HG03565 (cell line): ENCODE measurements around the gene OR4K2.
"Not testable (repeated sequence)": the region's sequence is repeated elsewhere in the genome, so short reads cannot be mapped to it uniquely, and the experiment has no call there.

ENCODE experiments used
- ATAC-seq: cut with Tn5 transposase; IDR thresholded peaks from one replicate; pipeline ENCODE4 v1.9.1; 2021; ENCODE audit warnings: mild to moderate bottlenecking, moderate library complexity; ENCODE audit not compliant: unreplicated experiment

The OR4K2 gene, protein sequence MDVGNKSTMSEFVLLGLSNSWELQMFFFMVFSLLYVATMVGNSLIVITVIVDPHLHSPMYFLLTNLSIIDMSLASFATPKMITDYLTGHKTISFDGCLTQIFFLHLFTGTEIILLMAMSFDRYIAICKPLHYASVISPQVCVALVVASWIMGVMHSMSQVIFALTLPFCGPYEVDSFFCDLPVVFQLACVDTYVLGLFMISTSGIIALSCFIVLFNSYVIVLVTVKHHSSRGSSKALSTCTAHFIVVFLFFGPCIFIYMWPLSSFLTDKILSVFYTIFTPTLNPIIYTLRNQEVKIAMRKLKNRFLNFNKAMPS

DNA sequence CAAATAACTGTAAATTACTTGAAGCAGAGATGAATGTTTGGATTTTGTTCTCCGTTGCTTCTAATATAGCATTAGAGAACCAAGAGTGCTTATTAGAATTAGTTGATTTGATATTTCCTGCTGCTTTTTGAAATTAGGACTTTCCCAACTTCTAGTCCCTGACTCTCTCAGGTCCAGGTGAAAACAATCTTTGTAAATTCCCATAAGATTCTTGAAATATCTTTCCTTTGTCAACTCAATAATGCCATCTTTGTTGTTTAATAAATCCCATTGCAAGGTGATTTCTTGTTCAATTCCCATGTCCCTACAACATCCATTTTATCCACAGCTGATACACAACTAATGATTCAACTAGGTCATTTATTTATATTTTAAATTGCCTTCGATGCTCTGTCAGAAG is at the start of gene OR4K2:
Gene OR4K2, plus strand, starts transcription at position 301 of the 400 bp plus-strand sequence. CDS start 1,126 bp downstream, outside the sequence.
- no peak for ATAC-seq

DNA sequence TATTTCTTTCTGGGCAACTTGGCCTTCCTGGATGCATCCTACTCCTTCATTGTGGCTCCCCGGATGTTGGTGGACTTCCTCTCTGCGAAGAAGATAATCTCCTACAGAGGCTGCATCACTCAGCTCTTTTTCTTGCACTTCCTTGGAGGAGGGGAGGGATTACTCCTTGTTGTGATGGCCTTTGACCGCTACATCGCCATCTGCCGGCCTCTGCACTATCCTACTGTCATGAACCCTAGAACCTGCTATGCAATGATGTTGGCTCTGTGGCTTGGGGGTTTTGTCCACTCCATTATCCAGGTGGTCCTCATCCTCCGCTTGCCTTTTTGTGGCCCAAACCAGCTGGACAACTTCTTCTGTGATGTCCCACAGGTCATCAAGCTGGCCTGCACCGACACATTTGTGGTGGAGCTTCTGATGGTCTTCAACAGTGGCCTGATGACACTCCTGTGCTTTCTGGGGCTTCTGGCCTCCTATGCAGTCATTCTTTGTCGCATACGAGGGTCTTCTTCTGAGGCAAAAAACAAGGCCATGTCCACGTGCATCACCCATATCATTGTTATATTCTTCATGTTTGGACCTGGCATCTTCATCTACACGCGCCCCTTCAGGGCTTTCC is 47.2 kb upstream of the OR4K2 start:
- not testable (repeated sequence) for ATAC-seq

DNA sequence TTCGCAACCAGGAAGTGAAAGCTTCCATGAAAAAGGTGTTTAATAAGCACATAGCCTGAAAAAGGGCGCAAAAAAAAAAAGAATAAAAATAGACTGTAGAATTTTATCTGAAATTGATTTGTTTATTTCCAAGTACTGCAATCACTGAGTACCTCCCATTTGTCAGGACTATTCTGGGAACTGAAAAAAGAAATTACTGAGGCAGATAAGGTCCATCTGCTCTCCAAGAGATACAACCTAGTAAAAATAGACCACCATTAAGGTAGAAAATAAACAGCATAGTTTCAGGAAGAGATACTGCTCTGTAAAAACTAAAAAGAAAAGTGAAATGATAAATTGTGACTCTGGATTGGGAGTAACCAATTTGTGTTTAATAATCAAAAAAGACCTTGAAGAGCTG is 46.6 kb upstream of the OR4K2 start:
- ATAC-seq = no peak

DNA sequence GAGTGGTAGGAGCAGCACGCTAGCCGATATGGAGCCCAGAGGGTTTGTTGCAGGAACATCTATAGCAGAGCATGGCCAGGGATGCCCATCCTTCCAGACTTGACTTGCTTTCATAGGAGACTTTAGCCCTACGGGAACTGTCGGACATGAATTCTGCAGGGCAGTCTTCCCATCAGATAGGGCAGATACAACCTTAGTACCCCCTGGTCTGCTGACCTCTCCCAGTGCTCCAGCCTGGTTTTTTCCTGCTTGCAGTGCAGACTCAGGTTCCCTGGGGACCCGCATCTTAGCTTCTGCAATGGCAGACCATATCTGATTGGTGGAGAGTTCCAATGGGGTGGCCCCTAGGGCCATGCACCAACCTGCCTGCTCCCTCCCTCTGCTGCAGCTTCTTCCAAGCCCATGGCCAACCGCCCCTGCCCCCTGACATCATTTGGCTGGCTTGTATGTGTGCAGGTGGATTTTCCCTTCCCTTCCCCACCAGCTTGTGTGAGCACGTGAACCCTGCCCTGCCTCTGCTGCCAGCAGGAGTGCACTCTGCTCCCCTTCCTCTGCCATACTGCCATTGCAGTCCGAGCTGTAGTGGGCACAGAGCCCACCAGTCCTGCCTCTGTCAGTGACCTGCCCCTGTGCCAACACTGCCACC is 40.6 kb upstream of the OR4K2 start:
- ATAC-seq = not testable (repeated sequence)

DNA sequence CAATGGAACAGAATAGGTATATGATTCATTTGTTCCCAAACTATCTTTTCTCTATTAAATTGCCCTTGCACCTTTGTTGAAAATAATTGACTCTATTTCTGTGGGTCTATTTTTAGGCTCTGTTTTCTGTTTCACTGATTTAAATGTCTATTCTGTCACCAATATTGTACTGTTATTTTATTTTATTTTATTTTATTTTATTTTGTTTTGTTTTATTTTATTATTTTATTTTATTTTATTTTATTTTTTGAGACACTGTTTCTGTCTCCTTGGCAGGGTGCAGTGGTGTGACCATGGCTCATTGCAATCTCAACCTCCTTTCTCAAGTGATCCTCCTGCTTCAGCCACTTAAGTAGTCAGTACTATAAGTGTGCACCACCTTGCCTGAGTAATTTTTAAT is 36.5 kb upstream of the OR4K2 start:
- no peak for ATAC-seq

DNA sequence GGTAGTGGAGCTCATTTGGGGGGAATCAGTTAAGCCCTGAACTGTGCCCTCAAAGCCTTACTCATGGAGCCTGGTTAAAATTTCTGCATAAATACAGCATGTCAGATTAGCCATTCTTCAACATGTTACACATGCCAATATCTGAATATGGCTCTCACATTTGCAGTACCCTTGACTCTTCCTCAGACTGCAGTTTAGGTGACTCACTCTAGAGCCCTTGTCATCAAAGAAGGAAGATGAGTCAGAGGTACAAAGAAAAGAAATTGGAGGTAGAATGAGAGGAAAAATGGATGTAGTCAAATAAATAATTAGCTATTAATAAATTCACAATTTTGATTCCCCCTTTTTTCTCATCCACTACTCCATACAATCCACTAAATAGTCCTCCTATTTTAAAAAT is 23.6 kb upstream of the OR4K2 start:
- no peak for ATAC-seq

DNA sequence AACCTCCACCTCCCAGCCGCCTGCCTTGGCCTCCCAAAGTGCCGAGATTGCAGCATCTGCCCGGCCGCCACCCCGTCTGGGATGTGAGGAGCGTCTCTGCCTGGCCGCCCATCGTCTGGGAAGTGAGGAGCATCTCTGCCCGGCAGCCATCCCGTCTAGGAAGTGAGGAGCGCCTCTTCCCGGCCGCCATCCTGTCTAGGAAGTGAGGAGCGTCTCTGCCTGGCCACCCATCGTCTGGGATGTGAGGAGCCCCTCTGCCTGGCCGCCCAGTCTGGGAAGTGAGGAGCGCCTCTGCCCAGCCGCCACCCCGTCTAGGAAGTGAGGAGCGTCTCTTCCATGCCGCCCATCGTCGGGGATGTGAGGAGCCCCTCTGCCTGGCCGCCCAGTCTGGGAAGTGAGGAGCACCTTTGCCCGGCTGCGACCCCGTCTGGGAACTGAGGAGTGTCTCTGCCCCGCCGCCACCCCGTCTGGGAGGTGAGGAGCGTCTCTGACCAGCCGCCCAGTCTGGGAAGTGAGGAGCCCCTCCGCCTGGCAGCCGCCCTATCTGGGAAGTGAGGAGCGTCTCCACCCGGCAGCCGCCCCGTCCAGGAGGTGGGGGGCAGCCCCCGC is 8.8 kb upstream of the OR4K2 start:
- not testable (repeated sequence) for ATAC-seq

DNA sequence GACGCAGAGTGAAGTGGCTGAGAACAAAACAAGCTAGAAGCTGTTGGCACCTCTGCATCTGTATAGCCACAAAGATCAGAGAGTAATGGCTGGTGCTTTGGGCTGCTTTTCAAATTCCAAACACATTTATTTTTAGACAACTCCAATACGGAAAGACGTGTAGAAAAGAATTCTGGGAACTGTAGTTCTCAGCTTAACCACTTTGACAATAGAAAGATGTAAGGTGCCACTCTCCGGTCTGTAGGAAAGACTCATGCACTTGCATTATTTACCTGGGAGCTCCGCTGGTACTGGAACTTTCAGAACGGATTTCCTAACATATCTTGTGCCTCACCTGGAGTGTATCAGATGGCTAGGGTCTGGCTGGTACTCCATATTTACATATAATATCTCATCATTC is 1.8 kb upstream of the OR4K2 start:
- ATAC-seq = no peak

DNA sequence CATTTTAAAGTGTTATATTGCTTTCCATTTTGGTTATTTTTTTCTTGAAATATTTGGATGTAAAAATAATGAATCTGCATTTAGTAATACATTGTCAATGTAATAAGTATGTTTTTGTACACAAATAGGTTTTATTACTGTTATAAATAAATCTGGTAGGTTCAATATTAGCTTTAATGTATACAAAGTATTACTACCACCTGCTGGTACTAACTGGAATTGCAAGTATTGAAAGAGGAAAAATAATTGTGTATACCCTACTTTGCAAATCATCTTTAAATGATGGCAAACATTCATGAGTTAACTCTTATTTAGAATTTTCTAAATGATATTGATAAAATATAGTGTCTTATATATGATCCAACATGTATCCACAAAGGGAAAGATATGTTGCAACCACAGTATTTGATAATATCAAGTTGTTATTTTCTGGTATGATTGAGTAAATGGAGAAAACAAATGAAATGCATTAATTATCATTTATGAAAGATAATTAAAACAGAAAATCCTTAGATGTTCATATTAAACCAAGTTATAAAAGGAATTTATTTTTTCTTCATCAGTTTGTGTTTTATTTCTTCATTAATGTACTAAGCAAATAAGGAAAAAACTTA is 3.2 kb downstream of the OR4K2 start:
- ATAC-seq = no peak

DNA sequence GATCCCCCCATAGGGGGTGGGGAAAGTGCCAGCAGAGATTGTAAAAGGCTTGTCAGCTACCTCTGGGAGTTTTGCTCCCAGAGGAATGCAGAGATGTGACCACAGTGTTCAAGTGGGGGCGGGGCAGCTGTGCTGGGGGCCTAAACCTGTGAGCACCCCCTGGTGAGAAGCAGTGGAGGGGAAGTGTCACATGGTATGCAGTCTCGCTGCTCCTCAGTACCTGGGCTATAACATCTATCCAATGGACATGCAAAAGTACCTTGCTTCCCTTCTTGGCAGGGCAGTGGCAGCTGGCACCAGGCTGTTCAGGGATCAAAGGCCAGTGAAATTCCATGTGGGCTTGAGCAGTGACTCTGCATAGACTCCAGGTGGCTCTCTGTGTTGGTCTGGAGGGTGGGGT is 20.3 kb downstream of the OR4K2 start:
- no peak for ATAC-seq

DNA sequence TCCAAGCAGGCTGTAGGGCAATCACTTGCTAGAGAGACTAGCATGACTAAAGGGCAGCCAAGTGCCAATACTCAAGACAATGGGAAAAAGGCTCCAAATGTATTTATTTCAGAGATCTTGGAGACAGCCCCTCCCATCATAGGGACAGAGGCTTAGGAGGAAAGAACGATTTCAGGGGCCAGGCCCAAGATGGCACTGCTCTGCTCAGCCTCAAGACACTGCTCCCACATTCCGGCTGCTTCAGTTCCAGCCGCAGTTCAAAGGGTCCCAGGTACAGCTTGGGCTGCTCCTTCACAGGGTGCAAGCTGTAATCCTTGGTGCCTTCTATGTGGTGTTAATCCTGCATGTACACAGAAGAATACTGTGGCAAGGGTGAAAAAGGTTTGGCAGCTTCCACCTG is 26.1 kb downstream of the OR4K2 start:
- no peak for ATAC-seq

DNA sequence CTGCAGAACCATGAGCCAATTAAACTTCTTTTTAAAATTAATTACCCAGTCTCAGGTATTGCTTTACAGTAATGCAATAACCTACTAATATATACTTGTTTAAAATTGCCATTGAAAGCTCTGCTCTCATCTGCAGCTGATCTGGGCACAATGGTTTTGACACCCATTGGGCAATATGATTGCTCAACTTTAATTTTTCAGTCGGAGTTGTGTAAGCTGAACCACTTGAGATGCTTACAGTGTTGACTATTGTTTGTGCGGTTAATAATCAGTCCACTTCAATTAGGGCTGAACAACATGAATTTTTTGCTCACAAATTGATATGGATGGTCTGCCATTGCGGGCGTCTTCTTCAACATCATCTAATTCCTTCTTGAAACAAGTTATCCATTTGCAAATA is 27.5 kb downstream of the OR4K2 start:
- no peak for ATAC-seq

DNA sequence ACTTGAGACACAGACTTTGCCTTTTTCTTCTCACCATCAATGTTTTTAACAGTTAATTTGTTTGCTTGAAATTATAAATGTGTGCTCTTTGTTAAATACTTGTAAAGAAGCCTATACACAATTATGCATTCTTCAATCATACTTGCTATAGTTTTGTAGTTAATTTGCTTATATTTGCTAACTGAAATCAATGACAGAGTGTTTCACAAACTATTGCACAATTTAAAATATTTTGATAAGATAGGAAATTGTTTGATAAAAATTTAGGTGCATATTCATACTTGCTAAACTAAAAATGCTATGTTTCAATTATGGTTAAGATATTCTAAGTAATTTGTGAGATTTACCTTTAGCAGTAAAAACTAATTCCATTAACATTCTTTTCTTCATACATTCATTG is 31.7 kb downstream of the OR4K2 start:
- ATAC-seq = no peak

DNA sequence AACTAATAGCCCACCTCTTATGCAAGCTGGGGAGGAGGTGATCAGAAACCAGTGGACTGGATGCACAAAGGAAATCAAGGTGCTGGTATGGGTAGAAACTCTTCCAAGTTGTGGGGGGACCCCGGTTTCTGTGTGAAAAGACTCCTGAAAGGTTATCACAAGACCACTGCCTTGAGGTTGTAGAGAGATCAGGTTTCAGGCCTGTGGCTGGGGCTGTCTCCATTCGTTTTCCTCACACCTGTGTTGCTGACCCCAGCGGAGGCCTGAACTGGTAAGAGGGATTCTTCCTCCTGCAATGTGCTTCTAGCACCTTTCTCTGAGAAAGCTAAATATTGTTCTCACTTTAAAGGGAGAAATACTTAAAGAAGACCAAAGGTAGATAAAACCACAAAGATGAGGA is 36.2 kb downstream of the OR4K2 start:
- ATAC-seq = no peak

DNA sequence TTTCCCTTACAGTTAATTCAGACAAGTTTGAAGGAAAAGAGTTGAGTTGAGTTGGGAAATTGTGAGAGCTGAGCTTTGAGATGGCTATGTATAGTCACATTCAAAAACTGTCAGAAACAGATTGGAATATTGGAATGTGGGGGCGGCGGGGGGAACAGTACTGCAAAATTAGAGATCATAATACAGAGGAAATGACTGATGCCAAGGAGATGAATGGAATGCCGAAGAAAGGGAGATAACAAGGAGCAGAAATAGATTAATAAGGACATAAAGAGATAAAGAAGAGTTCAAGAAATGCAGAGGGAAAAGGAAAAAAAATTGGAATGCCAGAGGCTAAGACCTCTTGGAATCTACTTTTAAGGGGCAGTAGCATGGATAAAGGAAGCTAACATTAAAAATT is 42.3 kb downstream of the OR4K2 start:
- ATAC-seq = no peak

DNA sequence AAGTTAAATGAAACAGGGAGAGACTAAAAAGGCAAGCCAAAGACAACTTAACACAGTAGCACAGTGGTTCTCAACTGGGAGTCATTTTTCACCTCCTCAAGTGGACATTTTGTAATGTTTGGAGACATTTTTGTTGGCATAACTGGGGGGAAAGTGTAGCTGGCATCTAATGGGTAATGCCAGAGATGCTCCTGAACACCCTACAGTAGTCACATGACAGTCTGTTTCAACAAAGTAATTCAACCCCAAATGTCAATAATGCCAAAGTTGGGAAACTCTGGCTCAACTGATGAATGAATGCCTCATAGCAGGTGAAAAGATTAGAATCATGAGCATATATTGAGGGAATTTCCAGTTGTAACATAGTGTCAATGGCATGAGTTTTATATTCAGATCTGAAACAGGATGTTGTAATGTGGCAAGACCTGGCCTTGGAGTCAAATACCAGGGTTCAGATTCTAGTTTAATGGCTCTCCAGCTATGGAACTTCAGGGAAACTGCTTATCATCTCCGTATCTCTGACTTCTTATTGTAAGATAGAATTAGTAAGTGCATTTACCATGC is 43.1 kb downstream of the OR4K2 start:
- ATAC-seq = no peak

DNA sequence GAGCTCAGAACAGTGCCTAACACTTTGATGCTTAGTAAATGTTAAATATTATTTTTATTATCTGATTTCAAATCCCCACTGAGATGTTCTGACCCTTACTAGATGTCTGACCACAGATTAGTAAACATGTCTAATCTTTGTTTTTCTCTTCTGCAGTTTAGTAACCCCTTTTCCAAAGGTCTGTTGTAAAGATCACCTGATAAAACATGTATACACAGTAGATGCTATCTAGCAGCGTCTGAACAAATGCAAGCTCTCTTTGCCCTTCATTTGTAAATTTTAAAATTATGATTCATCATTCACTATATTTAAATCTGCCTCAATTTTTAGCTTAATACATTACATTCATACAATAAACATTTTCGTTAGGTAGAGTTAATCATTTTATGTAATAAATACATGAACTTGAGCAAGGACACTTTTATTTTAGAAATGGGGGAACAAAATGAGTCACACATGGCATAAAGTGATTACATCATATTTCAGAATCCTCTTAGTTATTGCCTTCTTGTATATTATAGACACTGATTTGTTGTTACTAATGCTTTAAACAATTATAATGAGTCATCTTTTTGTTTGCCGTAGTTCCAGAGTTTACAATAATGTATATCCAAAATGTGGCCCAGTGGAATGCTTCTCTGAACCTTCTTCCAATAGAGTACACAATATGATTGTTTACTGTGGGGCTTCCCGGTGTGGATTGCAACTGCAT is 43.8 kb downstream of the OR4K2 start:
- ATAC-seq = no peak

DNA sequence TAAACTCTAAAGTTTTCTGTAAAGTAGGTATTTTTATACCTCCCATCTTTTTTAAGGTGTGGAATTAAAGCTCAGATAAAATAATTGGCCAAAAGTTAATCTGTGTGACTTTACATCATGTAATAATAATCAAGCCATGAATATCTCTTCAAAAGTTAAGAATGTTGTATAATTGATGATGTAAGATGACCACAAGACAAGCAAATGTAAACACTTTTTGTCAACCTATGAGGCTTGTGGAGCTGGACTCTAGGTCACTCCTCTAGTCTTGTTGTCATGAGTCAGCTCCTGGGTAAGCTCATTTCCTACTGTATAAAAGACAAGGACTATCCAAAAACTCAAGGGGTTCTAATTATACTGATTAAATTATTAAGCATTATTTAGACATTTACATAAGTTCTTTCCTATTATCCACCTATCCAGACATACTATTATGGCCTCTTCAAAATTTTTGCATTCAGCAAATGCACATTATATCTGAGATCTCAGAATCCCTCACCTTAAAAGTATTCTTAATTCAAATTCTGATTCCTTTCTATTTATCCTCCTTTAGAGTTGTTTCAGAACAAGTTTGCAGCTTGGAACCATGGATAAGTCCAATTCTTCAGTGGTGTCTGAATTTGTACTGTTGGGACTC is 45.2 kb downstream of the OR4K2 start, which contains the start of gene OR4K5:
Gene OR4K5, plus strand, starts transcription at position 587 of the 637 bp plus-strand sequence. Its CDS starts 0 bp downstream, at position 587.
- no peak for ATAC-seq

DNA sequence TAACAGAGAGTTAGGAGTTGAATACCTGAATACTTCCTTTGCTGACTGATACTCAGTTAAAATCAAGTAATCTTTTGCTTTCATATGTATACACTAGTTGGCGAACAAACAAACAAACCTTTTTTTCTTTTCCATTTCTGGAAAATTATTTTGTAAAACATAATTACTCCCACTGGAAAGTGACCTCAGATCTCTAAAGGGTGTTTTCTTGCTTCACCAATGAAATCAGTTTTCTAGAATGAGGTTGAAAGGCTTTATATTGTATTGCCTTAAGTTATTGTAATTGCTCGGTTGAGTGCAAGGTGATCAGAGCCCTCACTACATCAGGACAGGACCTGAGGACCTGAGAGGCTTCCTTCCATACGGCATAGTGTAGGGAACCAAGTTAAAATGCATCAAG is 55.7 kb downstream of the OR4K2 start, which contains the start of gene OR4K1:
Gene OR4K1, plus strand, starts transcription at position 301 of the 400 bp plus-strand sequence. CDS start 4,750 bp downstream, outside the sequence.
- ATAC-seq = no peak
